GM12878 (cell line): Measurements from ENCODE around the gene CACHD1. TPM values are rescaled to one million over a fixed set of nuclear protein-coding genes. Genes with fewer than 3 reads are reported as not detected.

Experiments used
- ATAC-seq: fragments of 200-7000 bp; cut with Tn5 transposase; 3 replicates; pipeline ENCODE4 v1.9.1; 2020; ENCODE audit warnings: mild to moderate bottlenecking, moderate library complexity
- BruUV-seq: library from RNA; stranded (reverse); fragments of 400-500 nt; replicated peaks from 2 replicates; lab custom pipeline; 2021; lab: Mats Ljungman, UMichigan
- CTCF ChIA-PET: fragments of 300-600 bp; sonication (Branson Sonifier 250); formaldehyde crosslinking; extraction: SDS; loops from one replicate; lab custom pipeline; 2021; ENCODE audit warnings: inconsistent platforms; lab: Yijun Ruan, JAX
- POLR2A ChIA-PET: fragments of 350-600 bp; formaldehyde crosslinking; extraction: SDS; loops from one replicate; lab custom pipeline; 2021; ENCODE audit warnings: inconsistent platforms; lab: Charles Lee
- RAD21 ChIA-PET: fragments of 300-600 bp; sonication (Branson Sonifier 250); formaldehyde crosslinking; loops from one replicate; lab custom pipeline; 2023; ENCODE audit warnings: antibody characterized with exemption; ENCODE audit not compliant: unreplicated experiment; lab: Charles Lee
- SMC1A ChIA-PET: fragments of 300-600 bp; sonication (Branson Sonifier 250); formaldehyde crosslinking; loops from one replicate; lab custom pipeline; 2023; ENCODE audit not compliant: unreplicated experiment, uncharacterized antibody; lab: Charles Lee
- DNase-seq: peaks from one replicate; pipeline ENCODE4 v3.0.0-alpha.2; 2011; ENCODE audit warnings: low read depth, low spot score
- FAIRE-seq: peaks from 3 replicates; lab custom pipeline; 2011; peaks lifted over from hg19 to GRCh38; lab: Jason Lieb, UNC
- H2AFZ ChIP-seq: 2 replicates; pipeline ENCODE4 v1.6.0; 2011; ENCODE audit warnings: low read depth, low read length, control low read depth; ENCODE audit not compliant: control insufficient read depth
- H3K27ac ChIP-seq: 2 replicates; pipeline ENCODE4 v1.5.1; 2011; ENCODE audit warnings: control low read depth; ENCODE audit not compliant: control insufficient read depth, insufficient read depth
- H3K27me3 ChIP-seq, 2 experiments: replicated peaks in 1 of 2; 2 replicates each; pipeline versions ENCODE4 v1.6.0 to v1.6.1; 2011; ENCODE audit warnings: low read length in 1 of 2; ENCODE audit not compliant: control insufficient read depth in 2 of 2, insufficient read depth in 2 of 2
- H3K36me3 ChIP-seq, 2 experiments: 2 replicates each; pipeline ENCODE4 v1.5.1; 2011; ENCODE audit warnings: low read length in 1 of 2; ENCODE audit not compliant: control insufficient read depth in 2 of 2, insufficient read depth in 2 of 2
- H3K4me1 ChIP-seq: 2 replicates; pipeline ENCODE4 v1.6.1; 2011; ENCODE audit warnings: mild to moderate bottlenecking, low read length, moderate library complexity, mixed read lengths; ENCODE audit not compliant: control insufficient read depth, insufficient read depth
- H3K4me2 ChIP-seq: 2 replicates; pipeline ENCODE4 v1.6.0; 2011; ENCODE audit warnings: control low read depth; ENCODE audit not compliant: control insufficient read depth, insufficient read depth
- H3K4me3 ChIP-seq: fragments of 200-600 bp; sonication (generic); 2 replicates; pipeline ENCODE4 v1.5.1; 2016
- H3K79me2 ChIP-seq: 2 replicates; pipeline ENCODE4 v1.6.0; 2011; ENCODE audit warnings: low read length; ENCODE audit not compliant: control insufficient read depth, insufficient read depth
- H3K9ac ChIP-seq: 2 replicates; pipeline ENCODE4 v1.8.0; 2011; ENCODE audit warnings: low read length, control low read depth, mixed read lengths; ENCODE audit not compliant: control insufficient read depth, insufficient read depth
- H3K9me3 ChIP-seq: replicated peaks from 3 replicates; pipeline ENCODE4 v1.5.1; 2011; ENCODE audit warnings: mild to moderate bottlenecking, low read length; ENCODE audit not compliant: control insufficient read depth, insufficient read depth
- H4K20me1 ChIP-seq: 2 replicates; pipeline ENCODE4 v1.6.0; 2011; ENCODE audit not compliant: control insufficient read depth, insufficient read depth
- ATF2 ChIP-seq: IDR thresholded peaks from 2 replicates; pipeline ENCODE4 v1.6.1; 2012; ENCODE audit warnings: low read length, inconsistent platforms
- BHLHE40 ChIP-seq, 2 experiments: fragments of 450-650 bp in 1 of 2; IDR thresholded peaks; 2 replicates each; pipeline ENCODE4 v1.6.1; 2011 to 2017; ENCODE audit warnings: low read depth in 2 of 2, borderline replicate concordance in 1 of 2, improper control_type of control experiment in 1 of 2, low read length in 1 of 2, mild to moderate bottlenecking in 1 of 2
- CBFB ChIP-seq: IDR thresholded peaks from 2 replicates; pipeline ENCODE4 v1.6.1; 2016; ENCODE audit warnings: antibody characterized with exemption, low read depth
- CREM ChIP-seq: IDR thresholded peaks from 2 replicates; pipeline ENCODE4 v1.6.1; 2014; ENCODE audit warnings: antibody characterized with exemption, low read depth
- ESRRA ChIP-seq: IDR thresholded peaks from 2 replicates; pipeline ENCODE4 v1.6.1; 2012; ENCODE audit warnings: mild to moderate bottlenecking, low read length, improper control_type of control experiment
- HDAC2 ChIP-seq: fragments of 200-600 bp; sonication (generic); IDR thresholded peaks from 2 replicates; pipeline ENCODE4 v1.6.1; 2017
- HDGF ChIP-seq: fragments of 450-650 bp; IDR thresholded peaks from 2 replicates; pipeline ENCODE4 v1.6.1; 2016; ENCODE audit warnings: antibody characterized with exemption
- IRF4 ChIP-seq: IDR thresholded peaks from 2 replicates; pipeline ENCODE4 v1.6.1; 2011; ENCODE audit warnings: low read depth, low read length
- JUND ChIP-seq: IDR thresholded peaks from 2 replicates; pipeline ENCODE4 v1.6.1; 2012; ENCODE audit warnings: low read depth, mild to moderate bottlenecking, low read length, improper control_type of control experiment, moderate library complexity
- POLR2AphosphoS5 ChIP-seq: IDR thresholded peaks from 2 replicates; pipeline ENCODE4 v1.6.1; 2011; ENCODE audit warnings: mild to moderate bottlenecking, low read length, inconsistent platforms
- SIX5 ChIP-seq: IDR thresholded peaks from 2 replicates; pipeline ENCODE4 v1.6.1; 2011; ENCODE audit warnings: mild to moderate bottlenecking, low read depth, low read length, moderate library complexity; ENCODE audit not compliant: severe bottlenecking
- SMC3 ChIP-seq: IDR thresholded peaks from 2 replicates; pipeline ENCODE4 v1.6.1; 2011; ENCODE audit warnings: low read length, improper control_type of control experiment, borderline replicate concordance
- TCF12 ChIP-seq: IDR thresholded peaks from 2 replicates; pipeline ENCODE4 v1.6.1; 2011; ENCODE audit warnings: low read depth, mild to moderate bottlenecking, low read length
- ZBTB11 ChIP-seq: fragments of 450-650 bp; formaldehyde crosslinking; IDR thresholded peaks from 2 replicates; pipeline ENCODE4 v1.5.0; 2022; ENCODE audit warnings: mild to moderate bottlenecking, missing genetic modification characterization
- ZBTB33 ChIP-seq: fragments of 450-650 bp; IDR thresholded peaks from 2 replicates; pipeline ENCODE4 v1.6.1; 2017; ENCODE audit warnings: mild to moderate bottlenecking
- ZNF592 ChIP-seq: fragments of 450-650 bp; IDR thresholded peaks from 2 replicates; pipeline ENCODE4 v1.6.1; 2017; ENCODE audit warnings: mild to moderate bottlenecking, moderate library complexity
- WGBS: methylation state at CpG from one replicate; pipeline ENCODE4 v1.1.6; 2016; ENCODE audit warnings: low lambda C conversion rate; ENCODE audit not compliant: insufficient replicate concordance, insufficient coverage; ENCODE audit errors: missing lambda C conversion rate; 5-methylcytosine and 5-hydroxymethylcytosine counted together
- in situ Hi-C: fragments of 300-500 bp; cut with MboI; formaldehyde crosslinking; loops from 9 replicates; pipeline ENCODE4 v1.14.3; 2018; ENCODE audit warnings: mixed read lengths
- intact Hi-C: fragments of 100-400 bp; cut with micrococcal nuclease; formaldehyde crosslinking; loops from one replicate; pipeline ENCODE4 v1.14.2; 2022; ENCODE audit not compliant: unreplicated experiment
- polyA plus RNA-seq, 11 experiments: library from polyadenylated mRNA; depleted of rRNA in 4 of 11; unstranded in 6 of 11; stranded (reverse) in 5 of 11; fragments of >200 nt; fragmentation: Nextera tagmentation in 4 of 11; fragmentation: Illumina TruSeq in 1 of 11; extraction: Ambion mirVana in 4 of 11; extraction: Trizol in 1 of 11; gene quantifications; 1 replicate in 1 of 11; 2 replicates in 10 of 11; pipeline versions ENCODE4 v1.2.1 to v1.2.3, GENCODE V29; 2011 to 2016; ENCODE audit warnings: inconsistent platforms in 2 of 11, missing spikeins in 2 of 11, low read depth in 1 of 11
- total RNA-seq, 4 experiments: library from RNA; depleted of rRNA in 3 of 4; stranded (reverse); fragments of >200 nt in 3 of 4; fragmentation: Illumina TruSeq in 1 of 4; extraction: Trizol in 1 of 4; gene quantifications; 2 replicates each; pipeline versions ENCODE4 v1.2.1 to v1.2.3, GENCODE V29; 2013 to 2021

CACHD1 gene
- total and polyA plus RNA-seq, 10 of the 15 experiments (the other 5 are each of a cell fraction or from before 2014, with no cell fraction given), result 0.03 TPM; not detected in 9

GRCh38 chr1:64581843-64582185 lies 111.9 kb downstream of the CACHD1 start:
- Histone ChIP-seq H3K27ac (no peak overlapping the region), H2AFZ (no peak overlapping the region), H3K9ac (no peak overlapping the region), H3K79me2 (no peaks in the 10 kb centered on the region), H3K4me3 (no peak overlapping the region), H3K4me2 (no peak overlapping the region), H3K9me3 (no peaks in the 10 kb centered on the region), H4K20me1 (no peaks in the 10 kb centered on the region), H3K27me3 (no peaks in the 10 kb centered on the region), H3K4me1 (no peaks in the 10 kb centered on the region), H3K36me3 (no peaks in the 10 kb centered on the region)
- WGBS, result 38% methylated on average over 4 of the region's 4 CpGs
- no peak for FAIRE-seq
- in situ Hi-C loops (no loop called here), intact Hi-C loops (no loop called here)
- BruUV-seq, result no TSS peak
- ChIA-PET RAD21 (no interaction called here), POLR2A (no interaction called here), SMC1A (interaction anchor here (1.0 kb wide), 1 partner anchor 8 kb away, joined by 3 read pairs; no protein-coding TSS in a partner anchor), CTCF (interaction anchor here (1.2 kb wide), 1 partner anchor 28 kb away, joined by 3 read pairs; no protein-coding TSS in a partner anchor)
- ATAC-seq, result no peak
- no peak for DNase-seq
- TF ChIP-seq SIX5 (no peak), JUND (no peak), POLR2AphosphoS5 (no peak), BHLHE40 (IDR thresholded peaks at IDR 0.05; ENCODE audit: borderline replicate concordance in 1 of 2, low read depth in 2 of 2, low read length in 1 of 2) (no peak), ZBTB33 (no peak), CREM (no peak), SMC3 (no peak), IRF4 (no peak), ATF2 (no peak), HDGF (no peak), TCF12 (no peak), HDAC2 (no peak), ZBTB11 (CRISPR knock-in tag) (no peak), CBFB (no peak), ESRRA (no peak), ZNF592 (no peak)
